ENCODE data around the gene IGSF3.

GRCh38 chr1:116674751-116675150 lies 7.2 kb upstream of the IGSF3 start:
- TF ChIP-seq YY1 (IDR thresholded peaks at IDR 0.05; ENCODE audit: insufficient read depth, insufficient read length), result no peak
- TF ChIP-seq ZNF274 (IDR thresholded peaks at IDR 0.05; ENCODE audit: low read depth, low read length), result no peak
- TF ChIP-seq SUZ12 (IDR thresholded peaks at IDR 0.05; ENCODE audit: extremely low read depth, insufficient read depth, insufficient read length), result no peak

Measured in NT2/D1 (cell line).